ENCODE results near the gene DYRK3. TPM values are rescaled to one million over a fixed set of nuclear protein-coding genes. Genes with fewer than 3 reads are reported as not detected.
A peak's percentile ranks its signal among the peaks of the same experiment; 100 is the strongest.

The DYRK3 gene
- total RNA-seq, 2 experiments from 2014 or later: 10.1 to 11.4 TPM

DNA sequence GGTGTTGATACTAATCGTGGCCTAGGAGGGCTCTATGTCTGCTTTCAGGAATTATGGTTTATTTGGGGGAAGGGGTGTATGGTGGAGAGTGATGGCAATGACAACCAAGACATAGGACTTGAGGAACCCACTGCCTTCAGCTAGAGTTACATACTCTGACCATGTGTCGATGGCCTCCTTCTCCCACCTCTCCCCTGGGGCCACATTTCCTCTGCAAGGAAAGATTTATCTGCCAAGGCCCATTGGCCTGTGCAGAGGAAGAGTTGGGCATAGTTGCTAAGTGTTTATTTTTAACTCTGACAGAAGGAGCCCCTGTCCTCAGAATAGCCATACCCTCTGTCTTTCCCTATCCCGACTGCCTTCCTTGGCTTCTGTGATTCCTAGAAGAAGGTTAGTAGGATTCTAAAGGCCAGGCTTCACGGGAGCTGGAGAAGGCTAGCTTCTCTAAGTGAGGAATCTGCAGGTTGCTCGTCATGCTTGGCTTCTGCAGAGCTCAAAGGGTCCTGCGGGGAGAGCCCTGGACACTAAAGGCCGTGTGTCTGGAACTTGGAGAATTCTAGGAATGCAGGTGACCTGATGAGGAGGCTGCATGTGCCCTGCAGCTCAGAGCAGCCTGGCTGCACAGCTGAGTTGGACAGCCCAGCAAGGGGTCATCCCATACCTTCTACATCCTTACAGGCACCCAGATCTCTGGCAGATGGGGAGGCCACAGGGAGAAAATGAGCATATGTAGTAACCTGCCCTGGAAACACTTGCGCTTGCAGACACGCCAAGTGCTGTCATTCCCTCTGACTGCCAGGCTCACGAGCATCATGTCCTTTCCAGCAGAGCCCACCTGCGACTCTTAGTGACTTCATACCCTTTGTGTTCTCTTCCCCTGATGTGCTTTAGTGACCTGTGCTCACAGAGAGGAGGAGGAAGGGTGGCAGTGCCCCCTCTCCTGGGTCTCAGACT is 59.1 kb downstream of the DYRK3 start:
- intact Hi-C loops (cut with micrococcal nuclease): no loop called here
- no peak for DNase-seq
- H3K4me1 Mint-ChIP-seq (ENCODE audit: low read depth): peaks cover 82% of the 10 kb centered on the region
- ChIA-PET POLR2A (no interaction called here), CTCF (interaction anchor here (0.5 to 5.3 kb wide), 4 partner anchors 19 to 1103 kb away, joined by 3 to 27 read pairs (median 4); no protein-coding TSS in a partner anchor)
- H3K9me3 Mint-ChIP-seq: no peaks in the 10 kb centered on the region
- H3K27me3 Mint-ChIP-seq: no peaks in the 10 kb centered on the region
- H3K4me3 Mint-ChIP-seq: no peak overlapping the region
- H3K27ac Mint-ChIP-seq: no peak overlapping the region
- H3K36me3 Mint-ChIP-seq: peaks cover 14% of the 10 kb centered on the region

DNA sequence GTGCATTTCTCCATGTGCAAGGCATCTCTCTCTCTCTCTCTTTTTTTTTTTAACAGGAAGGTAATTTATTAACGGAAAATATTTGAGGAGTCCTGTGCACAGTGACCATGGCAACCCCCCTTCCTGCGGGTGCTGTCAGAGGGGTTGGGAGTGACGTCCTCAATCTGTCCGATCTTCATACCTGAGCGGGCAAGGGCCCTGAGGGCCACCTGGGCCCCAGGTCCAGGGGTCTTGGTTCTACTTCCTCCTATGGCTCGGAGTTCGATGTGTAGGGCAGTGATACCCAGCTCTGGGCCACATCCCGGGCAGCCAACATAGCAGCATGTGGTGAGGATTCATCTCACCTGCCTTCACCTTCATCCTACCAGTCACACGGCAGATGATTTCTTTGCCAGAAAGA is 60.4 kb downstream of the DYRK3 start:
- no peak for DNase-seq
- Mint-ChIP-seq H3K27ac (no peak overlapping the region), H3K4me1 (ENCODE audit: low read depth) (peaks cover 82% of the 10 kb centered on the region), H3K27me3 (no peaks in the 10 kb centered on the region), H3K36me3 (peaks cover 14% of the 10 kb centered on the region), H3K4me3 (no peak overlapping the region), H3K9me3 (no peaks in the 10 kb centered on the region)
- POLR2A ChIA-PET: no interaction called here
- intact Hi-C loops (cut with micrococcal nuclease): loop anchor here (1.0 kb wide), 1 partner anchor 9 kb away; no protein-coding TSS in a partner anchor
- CTCF ChIA-PET: interaction anchor here (5.3 kb wide), 1 partner anchor 32 kb away, joined by 27 read pairs; no protein-coding TSS in a partner anchor

DNA sequence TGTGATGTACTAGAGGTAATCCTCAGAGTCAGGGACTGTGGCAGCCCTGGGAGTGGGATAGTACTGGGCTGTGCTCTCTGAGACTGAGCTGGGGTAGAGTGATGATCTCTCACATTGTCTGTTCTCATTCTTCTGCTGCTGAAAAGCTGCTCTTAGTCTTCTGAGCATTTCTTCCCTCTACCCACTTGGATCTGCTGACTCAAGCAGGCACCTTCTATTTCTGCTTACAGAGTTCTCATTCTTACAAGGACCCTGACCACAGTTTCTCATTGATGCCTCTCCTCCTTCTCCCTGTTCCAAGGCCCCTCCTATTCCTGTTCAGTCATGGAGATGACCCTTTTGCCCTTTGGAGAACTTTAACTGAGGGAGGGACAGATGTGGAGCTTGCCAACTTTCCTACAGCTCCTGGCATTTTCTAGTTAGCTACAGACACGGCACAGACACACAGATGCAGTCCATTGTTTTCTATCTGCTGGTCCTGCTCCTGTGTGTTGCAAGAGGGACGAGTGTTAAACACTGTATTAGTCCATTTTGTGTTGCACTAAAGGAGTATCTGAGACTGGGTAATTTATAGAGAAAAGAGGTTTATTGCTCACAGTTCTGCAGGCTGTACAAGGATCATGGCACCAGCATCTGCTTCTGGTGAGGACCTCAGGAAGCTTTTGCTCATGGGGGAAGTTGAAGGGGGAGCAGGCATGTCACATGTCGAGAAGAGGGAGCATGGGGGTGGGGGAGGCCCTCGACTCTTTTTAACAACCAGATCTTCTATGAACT is 61.7 kb downstream of the DYRK3 start:
- Mint-ChIP-seq H3K9me3 (no peaks in the 10 kb centered on the region), H3K4me3 (no peak overlapping the region), H3K36me3 (peaks cover 14% of the 10 kb centered on the region), H3K27me3 (no peaks in the 10 kb centered on the region), H3K27ac (peak overlapping the region; percentile 72), H3K4me1 (ENCODE audit: low read depth) (peaks cover 78% of the 10 kb centered on the region)
- ChIA-PET CTCF (interaction anchor here (0.7 to 1.3 kb wide), 3 partner anchors 30 to 64 kb away, joined by 3 to 10 read pairs (median 4); no protein-coding TSS in a partner anchor), POLR2A (interaction anchor here (1.0 kb wide), 1 partner anchor 10 kb away, joined by 4 read pairs; no protein-coding TSS in a partner anchor)
- no peak for DNase-seq
- intact Hi-C loops (cut with micrococcal nuclease): loop anchor here (1.0 kb wide), 1 partner anchor 11 kb away; no protein-coding TSS in a partner anchor

DNA sequence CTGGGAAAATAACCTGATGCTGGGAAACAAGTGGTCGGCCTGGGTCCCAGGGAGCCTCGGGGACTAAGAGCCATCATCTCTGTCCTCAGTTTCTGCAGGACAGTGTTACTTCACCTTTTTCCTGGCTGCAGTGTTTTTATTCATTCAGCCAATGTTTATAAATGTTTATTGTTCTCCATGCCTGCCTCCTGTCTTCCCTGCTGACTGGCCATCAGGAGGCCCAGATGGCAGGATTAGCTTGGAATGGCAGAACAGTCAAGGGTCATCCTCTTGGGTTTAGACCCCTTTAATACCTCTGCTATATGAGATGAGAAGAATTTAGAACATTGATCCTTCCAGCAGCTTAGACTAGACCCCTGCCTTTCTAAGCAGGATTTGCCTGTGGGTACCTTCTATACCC is 62.7 kb downstream of the DYRK3 start:
- peaks cover 14% of the 10 kb centered on the region for H3K36me3 Mint-ChIP-seq
- DNase-seq: no peak
- CTCF ChIA-PET: interaction anchor here (0.6 to 3.5 kb wide), 2 partner anchors 28 to 110 kb away, joined by 3 to 14 read pairs; no protein-coding TSS in a partner anchor
- no peak overlapping the region for H3K4me3 Mint-ChIP-seq
- no peak overlapping the region for H3K27ac Mint-ChIP-seq
- no peaks in the 10 kb centered on the region for H3K9me3 Mint-ChIP-seq
- H3K4me1 Mint-ChIP-seq (ENCODE audit: low read depth): peaks cover 78% of the 10 kb centered on the region
- no peaks in the 10 kb centered on the region for H3K27me3 Mint-ChIP-seq
- intact Hi-C loops (cut with micrococcal nuclease): no loop called here
- POLR2A ChIA-PET: no interaction called here

Other genes with a start within 250 kb of the DYRK3 start
- gene IKBKE, start 165.1 kb upstream of the DYRK3 start, total RNA-seq: 10 to 100 TPM; 18.4 to 19.4 TPM
- 100 to 1,000 TPM; 203 TPM for gene RASSF5, start 128.0 kb upstream of the DYRK3 start, total RNA-seq
- 10 to 100 TPM; 84.6 to 87.5 TPM for gene EIF2D, start 23.1 kb upstream of the DYRK3 start, total RNA-seq
- gene MAPKAPK2, start 49.4 kb downstream of the DYRK3 start, total RNA-seq: 10 to 100 TPM; 96.9 to 97.4 TPM
- gene IL19, start 135.2 kb downstream of the DYRK3 start, total RNA-seq: under 1 TPM in 1 of 2 experiments, not detected in 1; 0.21 TPM
- 10 to 100 TPM; 17.3 to 18.5 TPM for gene IL10, start 137.0 kb downstream of the DYRK3 start, total RNA-seq
- not detected for gene IL20, start 230.1 kb downstream of the DYRK3 start, total RNA-seq